Activated CD4-positive, alpha-beta T cell treated with anti-CD3 and anti-CD28 coated beads for 36 hours (primary cell): Measurements from ENCODE around the gene RGS11. TPM values are rescaled to one million over a fixed set of nuclear protein-coding genes. Genes with fewer than 3 reads are reported as not detected.
A peak's percentile ranks its signal among the peaks of the same experiment; 100 is the strongest.

ENCODE experiments used
- ATAC-seq: fragments of 200-7000 bp; cut with Tn5 transposase; one replicate; pipeline ENCODE4 v1.10.0; 2021; ENCODE audit warnings: mild to moderate bottlenecking, moderate library complexity
- CTCF ChIA-PET: fragments of 350-600 bp; sonication (Branson Sonifier 250); formaldehyde crosslinking; loops from one replicate; lab custom pipeline; 2021; ENCODE audit warnings: antibody characterized with exemption; lab: Charles Lee
- POLR2A ChIA-PET: fragments of 350-600 bp; sonication (Branson Sonifier 250); formaldehyde crosslinking; loops from one replicate; lab custom pipeline; 2021; ENCODE audit warnings: antibody characterized with exemption, inconsistent platforms; lab: Charles Lee
- DNase-seq: peaks from one replicate; pipeline ENCODE4 v3.0.0-alpha.2; 2020
- H3K27ac Mint-ChIP-seq: one replicate; pipeline ENCODE4 v1.8.0; 2021; ENCODE audit warnings: mixed read lengths
- H3K27me3 Mint-ChIP-seq: one replicate; pipeline ENCODE4 v1.8.0; 2021; ENCODE audit warnings: mixed read lengths
- H3K36me3 Mint-ChIP-seq: one replicate; pipeline ENCODE4 v1.8.0; 2021; ENCODE audit warnings: low read depth, mixed read lengths
- H3K4me1 Mint-ChIP-seq: one replicate; pipeline ENCODE4 v1.8.0; 2021; ENCODE audit warnings: mixed read lengths
- H3K4me3 Mint-ChIP-seq: one replicate; pipeline ENCODE4 v1.8.0; 2021; ENCODE audit warnings: mild to moderate bottlenecking, moderate library complexity, mixed read lengths
- H3K9me3 Mint-ChIP-seq: one replicate; pipeline ENCODE4 v1.8.0; 2021; ENCODE audit warnings: low read depth, mixed read lengths
- intact Hi-C, 2 experiments: fragments of 100-400 bp; cut with DNase I in 1 of 2; cut with micrococcal nuclease in 1 of 2; formaldehyde crosslinking; loops; one replicate each; pipeline versions ENCODE4 v1.14.2 to v1.15.1; 2022 to 2024; cut with DNase I, micrococcal nuclease
- total RNA-seq, 2 experiments: library from RNA; stranded (reverse); gene quantifications; one replicate each; pipeline ENCODE4 v1.2.3, GENCODE V29; 2021

RGS11 gene
- total RNA-seq, 2 experiments from 2014 or later: 0.11 to 0.12 TPM

- CTCF ChIA-PET: no interaction called here
Observed at GRCh38 chr16:284204-285120, 8.7 kb upstream of the RGS11 start.

DNA sequence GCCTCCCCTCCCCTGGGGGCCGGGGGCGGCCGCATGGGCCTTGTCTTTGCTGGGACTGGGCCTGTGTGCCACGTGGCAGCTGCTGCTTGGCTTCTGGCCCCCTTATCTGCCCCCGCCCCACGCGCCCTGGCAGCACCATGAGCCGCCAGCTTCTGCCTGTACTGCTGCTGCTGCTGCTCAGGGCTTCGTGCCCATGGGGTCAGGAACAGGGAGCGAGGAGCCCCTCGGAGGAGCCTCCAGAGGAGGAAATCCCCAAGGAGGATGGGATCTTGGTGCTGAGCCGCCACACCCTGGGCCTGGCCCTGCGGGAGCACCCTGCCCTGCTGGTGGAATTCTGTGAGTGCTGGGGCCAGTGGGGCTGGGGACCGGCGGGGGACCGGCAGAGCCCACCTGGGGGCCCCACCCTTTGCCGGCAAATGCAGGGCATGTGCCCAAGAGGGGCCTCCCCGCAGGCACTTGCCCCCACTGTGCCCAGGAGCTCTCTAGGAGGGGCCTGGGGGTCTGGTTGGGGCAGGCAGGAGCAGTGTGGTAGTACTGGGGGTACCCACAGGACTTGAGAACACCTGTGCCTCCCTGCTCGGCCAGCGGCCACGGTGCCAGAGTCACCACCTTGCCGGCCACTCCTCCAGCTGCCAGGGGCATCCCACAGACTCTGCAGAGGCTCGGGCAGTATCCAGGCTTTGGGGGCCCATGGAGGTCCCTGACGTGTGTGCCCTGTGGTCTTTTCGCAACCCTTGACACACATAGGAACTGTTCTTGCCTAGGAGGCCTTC lies 7.5 kb upstream of the RGS11 start, which contains the start of gene PDIA2:
Gene PDIA2 (plus strand): TSS at position 132 of the 773 bp plus-strand sequence. CDS start 6 bp downstream, at position 138.
- Mint-ChIP-seq H3K4me3 (no peak within 1 kb of the TSS), H3K27ac (no peak within 1 kb of the TSS), H3K4me1 (peaks cover 3% of the 10 kb centered on the region), H3K36me3 (peaks cover 12% of the 10 kb centered on the region), H3K27me3 (peaks cover 14% of the 10 kb centered on the region), H3K9me3 (no peaks in the 10 kb centered on the region)
- intact Hi-C loops: no loop called here
- POLR2A ChIA-PET: no interaction called here
- CTCF ChIA-PET: interaction anchor here (0.5 kb wide), 1 partner anchor 17 kb away, joined by 4 read pairs; no protein-coding TSS in a partner anchor
- ATAC-seq (no peak), DNase-seq (no peak)

More at GRCh38 chr16:284204-285120, 8.7 kb upstream of the RGS11 start:
- ATAC-seq: no peak
- DNase-seq: no peak
- POLR2A ChIA-PET: no interaction called here
- H3K9me3 Mint-ChIP-seq: no peaks in the 10 kb centered on the region
- intact Hi-C loops: no loop called here
- H3K4me3 Mint-ChIP-seq: no peak overlapping the region
- H3K27ac Mint-ChIP-seq: no peak overlapping the region
- peaks cover 12% of the 10 kb centered on the region for H3K36me3 Mint-ChIP-seq
- H3K27me3 Mint-ChIP-seq: peaks cover 9% of the 10 kb centered on the region
- H3K4me1 Mint-ChIP-seq: no peaks in the 10 kb centered on the region

- Mint-ChIP-seq H3K27ac (no peak overlapping the region), H3K4me3 (no peak overlapping the region), H3K36me3 (peaks cover 9% of the 10 kb centered on the region), H3K4me1 (peaks cover 3% of the 10 kb centered on the region), H3K9me3 (no peaks in the 10 kb centered on the region), H3K27me3 (peaks cover 14% of the 10 kb centered on the region)
- CTCF ChIA-PET: no interaction called here
- ATAC-seq (no peak), DNase-seq (no peak)
- POLR2A ChIA-PET: interaction anchor here (0.6 kb wide), 1 partner anchor 313 kb away, joined by 3 read pairs; no protein-coding TSS in a partner anchor
- intact Hi-C loops: no loop called here
Observed at GRCh38 chr16:282491-282890, 6.7 kb upstream of the RGS11 start.

DNA sequence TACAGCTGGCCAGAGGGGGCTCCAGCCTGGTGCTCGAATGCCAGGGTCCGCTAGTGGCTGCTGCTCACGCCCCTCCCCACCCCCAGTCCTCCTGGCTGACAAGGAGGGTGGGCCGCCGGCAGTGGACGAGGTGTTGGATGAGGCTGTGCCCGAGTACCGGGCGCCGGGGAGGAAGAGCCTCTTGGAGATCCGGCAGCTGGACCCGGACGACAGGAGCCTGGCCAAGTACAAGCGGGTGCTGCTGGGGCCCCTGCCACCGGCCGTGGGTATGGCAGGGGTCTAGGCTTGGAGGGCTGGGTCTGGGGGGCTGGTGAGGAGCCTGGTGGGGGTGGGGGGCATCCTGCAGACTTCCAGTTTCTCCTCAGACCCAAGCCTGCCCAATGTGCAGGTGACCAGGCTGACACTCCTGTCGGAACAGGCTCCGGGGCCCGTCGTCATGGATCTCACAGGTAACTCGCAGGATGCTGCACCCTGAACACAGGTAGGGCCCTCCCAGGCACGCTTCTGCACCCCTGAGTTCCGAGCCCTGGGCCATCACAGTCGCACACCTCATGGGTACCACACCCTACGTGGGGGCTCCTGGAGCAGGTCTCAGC lies 6.0 kb upstream of the RGS11 start:
- ChIA-PET POLR2A (interaction anchor here (0.6 kb wide), 1 partner anchor 313 kb away, joined by 3 read pairs; no protein-coding TSS in a partner anchor), CTCF (no interaction called here)
- Mint-ChIP-seq H3K36me3 (peaks cover 4% of the 10 kb centered on the region), H3K27me3 (peaks cover 17% of the 10 kb centered on the region), H3K4me1 (peaks cover 3% of the 10 kb centered on the region), H3K4me3 (no peak overlapping the region), H3K9me3 (no peaks in the 10 kb centered on the region), H3K27ac (no peak overlapping the region)
- no peak for DNase-seq
- intact Hi-C loops: no loop called here
- no peak for ATAC-seq

- H3K27ac Mint-ChIP-seq: no peak overlapping the region
Observed at GRCh38 chr16:280991-281659, 5.4 kb upstream of the RGS11 start.

DNA sequence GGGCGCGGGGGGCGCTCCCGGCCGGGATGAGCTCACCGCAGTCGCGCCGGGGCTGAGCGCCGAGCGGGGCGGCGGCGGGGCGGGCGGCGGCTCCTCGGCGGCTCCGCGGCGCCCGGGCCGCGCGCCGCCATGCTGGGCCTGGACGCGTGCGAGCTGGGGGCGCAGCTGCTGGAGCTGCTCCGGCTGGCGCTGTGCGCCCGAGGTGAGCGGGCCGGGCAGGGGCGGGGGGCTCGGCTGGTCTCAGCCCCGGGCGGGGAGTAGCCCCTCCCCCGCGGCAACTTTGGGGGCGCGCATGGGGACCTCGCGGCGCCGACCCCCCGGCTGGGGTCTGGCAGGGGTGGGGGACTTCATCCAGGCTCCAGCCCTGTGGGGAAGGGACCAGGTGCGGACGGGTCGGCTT lies 4.8 kb upstream of the RGS11 start, which contains the start of gene ARHGDIG:
Gene ARHGDIG (plus strand): TSS at position 40 of the 400 bp plus-strand sequence. CDS start 90 bp downstream, at position 130.
- intact Hi-C loops: no loop called here
- DNase-seq (no peak), ATAC-seq (no peak)
- no peaks in the 10 kb centered on the region for H3K9me3 Mint-ChIP-seq
- no peak within 1 kb of the TSS for H3K27ac Mint-ChIP-seq
- H3K4me1 Mint-ChIP-seq: peaks cover 3% of the 10 kb centered on the region
- H3K36me3 Mint-ChIP-seq: no peaks in the 10 kb centered on the region
- H3K27me3 Mint-ChIP-seq: peaks cover 24% of the 10 kb centered on the region
- ChIA-PET POLR2A (no interaction called here), CTCF (no interaction called here)
- H3K4me3 Mint-ChIP-seq: no peak within 1 kb of the TSS

More at GRCh38 chr16:280991-281659, 5.4 kb upstream of the RGS11 start:
- intact Hi-C loops: no loop called here
- POLR2A ChIA-PET: no interaction called here
- ATAC-seq (no peak), DNase-seq (no peak)
- CTCF ChIA-PET: no interaction called here
- no peaks in the 10 kb centered on the region for H3K36me3 Mint-ChIP-seq
- H3K27me3 Mint-ChIP-seq: peaks cover 24% of the 10 kb centered on the region
- H3K4me3 Mint-ChIP-seq: no peak overlapping the region
- H3K4me1 Mint-ChIP-seq: peaks cover 3% of the 10 kb centered on the region
- no peaks in the 10 kb centered on the region for H3K9me3 Mint-ChIP-seq

GRCh38 chr16:280005-280460 lies 4.3 kb upstream of the RGS11 start:
- Mint-ChIP-seq H3K9me3 (no peaks in the 10 kb centered on the region), H3K4me1 (peaks cover 3% of the 10 kb centered on the region), H3K4me3 (no peak overlapping the region), H3K36me3 (no peaks in the 10 kb centered on the region), H3K27me3 (peaks cover 24% of the 10 kb centered on the region), H3K27ac (no peak overlapping the region)
- ATAC-seq (no peak), DNase-seq (no peak)
- CTCF ChIA-PET: no interaction called here
- POLR2A ChIA-PET: no interaction called here
- intact Hi-C loops: no loop called here

DNA sequence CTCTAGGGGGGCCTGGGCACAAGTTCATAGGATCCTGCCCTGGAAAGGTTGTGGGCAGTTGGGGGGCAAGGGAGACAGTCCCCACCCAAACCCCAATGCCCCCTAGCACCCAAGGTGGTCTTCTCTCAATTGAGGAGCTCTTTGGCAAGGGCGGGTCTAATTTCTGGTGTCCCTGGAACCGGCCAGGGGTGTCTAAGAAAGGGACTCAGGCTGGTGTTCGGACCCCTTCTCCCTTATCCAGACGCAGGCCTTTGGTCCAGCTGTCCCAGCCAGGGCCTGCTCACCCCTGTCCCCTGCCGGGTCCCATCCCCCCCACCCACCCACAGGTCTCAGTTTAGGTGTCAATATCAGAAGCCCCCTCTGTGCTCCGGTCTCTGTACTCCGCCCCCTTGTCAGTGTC lies 3.8 kb upstream of the RGS11 start:
- H3K36me3 Mint-ChIP-seq: no peaks in the 10 kb centered on the region
- CTCF ChIA-PET: interaction anchor here (0.7 kb wide), 1 partner anchor 162 kb away, joined by 3 read pairs; no protein-coding TSS in a partner anchor
- POLR2A ChIA-PET: no interaction called here
- ATAC-seq (no peak), DNase-seq (no peak)
- no peak overlapping the region for H3K4me3 Mint-ChIP-seq
- H3K27ac Mint-ChIP-seq: no peak overlapping the region
- H3K4me1 Mint-ChIP-seq: peaks cover 3% of the 10 kb centered on the region
- intact Hi-C loops: no loop called here
- H3K9me3 Mint-ChIP-seq: no peaks in the 10 kb centered on the region
- H3K27me3 Mint-ChIP-seq: peaks cover 24% of the 10 kb centered on the region

DNA sequence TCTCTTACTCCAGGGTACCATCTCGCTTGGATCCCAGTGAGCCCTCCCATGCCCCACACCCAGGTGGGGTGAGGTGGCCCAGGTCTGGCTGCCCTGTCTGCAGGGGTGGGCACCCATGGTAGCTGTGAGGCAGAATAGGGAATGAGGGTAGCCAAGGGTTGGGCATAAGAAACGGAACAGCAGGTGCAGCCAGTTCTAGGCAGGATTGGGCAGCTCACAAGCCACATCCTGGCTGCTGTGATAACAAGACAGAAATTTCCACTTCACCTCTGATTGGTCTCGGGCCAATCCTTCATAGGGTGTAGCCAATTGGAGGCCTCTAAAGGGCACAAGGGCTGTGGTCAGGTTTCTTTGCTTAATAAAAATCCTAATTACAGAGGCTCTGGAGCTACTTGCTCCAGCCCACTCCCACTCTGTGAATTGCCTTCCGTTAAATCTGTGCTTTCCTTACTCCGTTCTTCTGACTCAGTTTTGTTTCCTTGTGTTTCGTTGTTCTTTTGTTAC lies 3.2 kb upstream of the RGS11 start:
- Mint-ChIP-seq H3K9me3 (no peaks in the 10 kb centered on the region), H3K27me3 (peaks cover 28% of the 10 kb centered on the region), H3K4me3 (no peak overlapping the region), H3K27ac (no peak overlapping the region), H3K4me1 (peaks cover 3% of the 10 kb centered on the region), H3K36me3 (no peaks in the 10 kb centered on the region)
- ATAC-seq: peak; percentile 71
- peak; percentile 46 for DNase-seq
- intact Hi-C loops: no loop called here
- POLR2A ChIA-PET: no interaction called here
- CTCF ChIA-PET: interaction anchor here (0.7 kb wide), 1 partner anchor 161 kb away, joined by 3 read pairs; no protein-coding TSS in a partner anchor

DNA sequence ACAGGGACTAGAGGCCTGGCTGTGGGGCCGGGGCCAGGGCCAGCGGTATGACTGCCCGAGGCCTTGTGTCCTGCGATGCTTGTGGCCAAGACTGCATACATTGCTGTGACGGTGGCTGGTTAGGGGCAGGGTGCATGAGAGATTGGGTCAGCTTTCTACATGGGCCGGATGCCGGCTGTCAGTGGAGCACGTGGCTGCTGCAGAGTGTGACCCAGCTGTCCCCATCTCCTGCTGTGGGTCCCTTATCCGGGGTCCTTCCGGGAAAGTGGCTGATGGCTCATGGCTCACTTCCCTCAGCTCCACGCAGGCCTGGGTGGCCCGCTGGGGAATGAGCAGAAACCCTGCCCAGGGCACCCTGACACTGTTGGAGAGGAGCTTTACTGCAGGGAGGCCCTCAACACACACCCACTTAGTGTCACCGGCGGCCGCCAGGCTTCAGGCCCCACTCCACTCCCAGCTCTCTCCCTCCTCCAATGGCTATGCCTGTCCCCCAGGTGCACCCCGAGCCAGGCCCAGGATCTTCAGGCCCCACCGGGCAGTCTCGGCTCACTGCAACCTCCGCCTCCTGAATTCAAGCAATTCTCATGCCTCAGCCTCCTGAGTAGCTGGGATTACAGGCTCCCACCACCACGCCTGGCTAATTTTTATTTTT lies 808 bp upstream of the RGS11 start:
- H3K4me3 Mint-ChIP-seq: no peak overlapping the region
- ATAC-seq: no peak
- CTCF ChIA-PET: interaction anchor here (0.7 kb wide), 1 partner anchor 203 kb away, joined by 3 read pairs; no protein-coding TSS in a partner anchor

More for the DNA sequence above, 808 bp upstream of the RGS11 start:
- no peak overlapping the region for H3K27ac Mint-ChIP-seq
- POLR2A ChIA-PET: no interaction called here
- no peaks in the 10 kb centered on the region for H3K9me3 Mint-ChIP-seq
- peaks cover 25% of the 10 kb centered on the region for H3K27me3 Mint-ChIP-seq
- peaks cover 3% of the 10 kb centered on the region for H3K4me1 Mint-ChIP-seq
- no peak for DNase-seq
- no peaks in the 10 kb centered on the region for H3K36me3 Mint-ChIP-seq
- intact Hi-C loops: no loop called here
